ENCODE results near the gene MMP27. TPM values are rescaled to one million over a fixed set of nuclear protein-coding genes. Genes with fewer than 3 reads are reported as not detected.

The MMP27 gene
- total RNA-seq, 1 experiment from 2014 or later, result not detected

- H3K56ac ChIP-seq (ENCODE audit: insufficient read length, low read depth, low read length), result no peak within 1 kb of the TSS
- no peak within 1 kb of the TSS for H2BK12ac ChIP-seq (ENCODE audit: insufficient read length, low read depth, low read length)
- Mint-ChIP-seq H3K27ac (no peak within 1 kb of the TSS), H3K4me3 (no peak within 1 kb of the TSS), H3K4me1 (no peaks in the 10 kb centered on the region), H3K27me3 (ENCODE audit: low read depth) (no peaks in the 10 kb centered on the region), H3K36me3 (ENCODE audit: insufficient read depth in 1 of 3, low read depth in 3 of 3) (no peaks in the 10 kb centered on the region; a peak in 1 of 7 replicates), H3K9me3 (peaks cover 0 to 3% of the 10 kb centered on the region in 2 experiments; a peak in 1 of 5 replicates)
- TF ChIP-seq CTCF (conservative IDR thresholded peaks at IDR 0.05), result no peak
- no peak within 1 kb of the TSS for H2BK5ac ChIP-seq (ENCODE audit: insufficient read length, low read length)
- DNase-seq, result no peak
- no peaks in the 10 kb centered on the region for H3K23me2 ChIP-seq (ENCODE audit: insufficient read length, low read depth, low read length, poor library complexity, severe bottlenecking)
- no peaks in the 10 kb centered on the region for H3K9me3 ChIP-seq (ENCODE audit: control insufficient read depth, low read depth, low read length)
- no peak within 1 kb of the TSS for H3K27ac ChIP-seq (ENCODE audit: insufficient read length, low read depth, low read length)
- H4K91ac ChIP-seq (ENCODE audit: insufficient read length, low read depth, low read length), result no peak within 1 kb of the TSS
- WGBS (ENCODE audit: extremely low coverage, insufficient read length, low lambda C conversion rate), result no CpG with 5 or more reads among the region's 2 CpGs
- H4K20me1 ChIP-seq (ENCODE audit: control insufficient read depth, insufficient read depth, insufficient read length), result no peaks in the 10 kb centered on the region
- H3K18ac ChIP-seq (ENCODE audit: insufficient read length, low read depth, low read length), result no peak within 1 kb of the TSS
- no peaks in the 10 kb centered on the region for H3K27me3 ChIP-seq (ENCODE audit: insufficient read depth, low read length)
- H3K4me2 ChIP-seq (ENCODE audit: insufficient read depth, insufficient read length, low read length), result no peak within 1 kb of the TSS
- H3K23ac ChIP-seq (ENCODE audit: insufficient read length, low read depth, low read length), result no peak within 1 kb of the TSS
- no peaks in the 10 kb centered on the region for H3K79me1 ChIP-seq (ENCODE audit: insufficient read depth, low read depth, low read length, poor library complexity, severe bottlenecking)
- no peak within 1 kb of the TSS for H3T11ph ChIP-seq (ENCODE audit: low read length)
- H4K5ac ChIP-seq (ENCODE audit: insufficient read length, low read depth, low read length), result no peak within 1 kb of the TSS
- no peak within 1 kb of the TSS for H2BK120ac ChIP-seq (ENCODE audit: low read depth, low read length, poor library complexity, severe bottlenecking)
- no peaks in the 10 kb centered on the region for H3K4me1 ChIP-seq (ENCODE audit: insufficient read depth, low read length)
- no peak within 1 kb of the TSS for H2AFZ ChIP-seq (ENCODE audit: low read length)
- no peak within 1 kb of the TSS for H3K14ac ChIP-seq (ENCODE audit: insufficient read depth, low read length)
- H3K9ac ChIP-seq (ENCODE audit: extremely low read depth, insufficient read length, low read length), result no peak within 1 kb of the TSS
- no peak within 1 kb of the TSS for H4K8ac ChIP-seq (replicated peaks; ENCODE audit: insufficient read length, low read depth, low read length)
- no peak within 1 kb of the TSS for H2BK20ac ChIP-seq (ENCODE audit: low read depth, low read length, poor library complexity, severe bottlenecking)
- H2BK15ac ChIP-seq (ENCODE audit: low read depth, low read length), result no peak within 1 kb of the TSS
- no peaks in the 10 kb centered on the region for H3K79me2 ChIP-seq (ENCODE audit: insufficient read depth, low read length)
- H2AK5ac ChIP-seq (ENCODE audit: insufficient read length, low read length), result no peak within 1 kb of the TSS
- H3K4ac ChIP-seq (ENCODE audit: low read depth, low read length), result no peak within 1 kb of the TSS
Measured at GRCh38 chr11:102724904-102725500, 19.4 kb upstream of the MMP27 start, which contains the start of gene MMP8. TSS of gene MMP8 (minus strand) at chr11:102724954. CDS start at chr11:102724855, 99 bp downstream.
